Measurements from ENCODE around the gene GOT1.

GOT1 gene

DNA sequence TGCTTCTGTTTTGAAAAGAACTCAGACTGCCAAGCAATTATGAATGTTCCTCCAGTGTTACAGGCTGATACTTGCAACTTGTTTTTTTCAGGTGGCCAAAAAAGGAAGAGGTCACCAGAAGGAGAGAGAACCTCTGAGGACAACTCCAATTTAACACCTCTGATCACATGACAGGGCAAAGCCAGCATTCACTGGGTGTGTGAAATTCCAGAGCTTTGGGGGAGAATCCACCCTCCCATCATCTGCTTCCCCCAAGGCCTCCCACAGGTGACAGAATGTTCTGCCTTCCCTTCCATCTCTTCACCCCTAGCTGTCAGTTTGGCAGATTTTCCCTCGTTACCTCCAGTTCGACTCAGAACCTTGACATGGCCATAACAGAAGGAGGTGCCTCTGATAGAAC lies 39.1 kb downstream of the GOT1 start:
- no peak for DNase-seq (ENCODE audit: low read depth)
- no peak overlapping the region for H3K4me3 ChIP-seq (ENCODE audit: low read depth, low read length)
- TF ChIP-seq CTCF (IDR thresholded peaks at IDR 0.05; ENCODE audit: low read depth, low read length) (no peak), POLR2A (IDR thresholded peaks at IDR 0.05; ENCODE audit: extremely low read depth, insufficient read length) (no peak)

- H3K4me3 ChIP-seq (ENCODE audit: low read depth, low read length), result no peak overlapping the region
- DNase-seq (ENCODE audit: low read depth), result no peak
- no peak for TF ChIP-seq MAX (IDR thresholded peaks at IDR 0.05; ENCODE audit: low read depth, low read length)
- TF ChIP-seq MYC (IDR thresholded peaks at IDR 0.05; ENCODE audit: low read depth, low read length), result no peak
- TF ChIP-seq CTCF (IDR thresholded peaks at IDR 0.05; ENCODE audit: low read depth, low read length), result no peak
- no peak for TF ChIP-seq POLR2A (IDR thresholded peaks at IDR 0.05; ENCODE audit: extremely low read depth, insufficient read length)
These were observed 40.5 kb downstream of the GOT1 start for GRCh38 chr10:99389729-99390480.

DNA sequence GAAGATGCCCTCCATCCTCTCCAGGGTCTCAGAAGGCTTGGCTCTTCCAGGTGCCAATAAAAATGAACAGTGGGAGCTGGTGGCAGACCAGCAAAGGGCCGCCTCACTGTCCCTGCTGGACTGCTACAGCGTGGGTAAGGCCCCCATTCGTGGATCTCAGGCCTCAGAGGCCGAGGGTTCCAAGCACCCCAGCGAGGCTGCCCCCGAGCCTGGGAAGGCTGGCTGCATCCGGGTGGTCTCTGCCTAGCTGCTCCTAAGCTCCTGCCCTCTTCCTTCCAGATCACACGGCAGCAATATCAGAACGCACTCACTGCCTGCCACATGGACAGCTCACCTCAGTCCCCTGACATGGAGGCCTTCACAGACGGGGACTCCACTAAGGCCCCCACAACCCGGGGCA lies 42.9 kb downstream of the GOT1 start:
- no peak for DNase-seq (ENCODE audit: low read depth)
- H3K4me3 ChIP-seq (ENCODE audit: low read depth, low read length), result no peak overlapping the region
- TF ChIP-seq MYC (IDR thresholded peaks at IDR 0.05; ENCODE audit: low read depth, low read length) (no peak), MAX (IDR thresholded peaks at IDR 0.05; ENCODE audit: low read depth, low read length) (no peak), CTCF (IDR thresholded peaks at IDR 0.05; ENCODE audit: low read depth, low read length) (no peak), POLR2A (IDR thresholded peaks at IDR 0.05; ENCODE audit: extremely low read depth, insufficient read length) (no peak)

GRCh38 chr10:99387071-99387470 lies 43.4 kb downstream of the GOT1 start:
- no peak overlapping the region for H3K4me3 ChIP-seq (ENCODE audit: low read depth, low read length)
- no peak for TF ChIP-seq CTCF (IDR thresholded peaks at IDR 0.05; ENCODE audit: low read depth, low read length)
- TF ChIP-seq MAX (IDR thresholded peaks at IDR 0.05; ENCODE audit: low read depth, low read length), result no peak
- no peak for TF ChIP-seq MYC (IDR thresholded peaks at IDR 0.05; ENCODE audit: low read depth, low read length)
- TF ChIP-seq POLR2A (IDR thresholded peaks at IDR 0.05; ENCODE audit: extremely low read depth, insufficient read length), result no peak
- DNase-seq (ENCODE audit: low read depth), result no peak

DNA sequence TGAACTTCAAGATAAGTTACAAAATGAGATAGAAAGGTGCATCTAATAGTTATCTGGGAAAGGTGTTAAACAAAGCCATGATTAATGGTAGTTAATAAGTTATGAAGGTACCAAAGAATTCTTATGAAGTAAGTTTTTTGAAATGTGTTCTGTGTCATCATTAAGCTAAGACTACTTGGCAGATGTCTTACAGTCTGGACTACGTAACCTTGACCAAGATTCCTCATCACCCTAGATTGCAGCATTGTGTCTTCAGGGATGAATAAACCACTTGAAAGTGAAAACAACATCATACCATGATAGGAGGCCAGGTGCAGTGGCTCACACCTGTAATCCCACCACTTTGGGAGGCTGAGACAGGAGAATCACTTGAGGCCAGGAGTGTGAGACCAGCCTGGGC lies 48.2 kb downstream of the GOT1 start:
- DNase-seq (ENCODE audit: low read depth), result no peak
- H3K4me3 ChIP-seq (ENCODE audit: low read depth, low read length), result no peak overlapping the region
- no peak for TF ChIP-seq CTCF (IDR thresholded peaks at IDR 0.05; ENCODE audit: low read depth, low read length)
- no peak for TF ChIP-seq MYC (IDR thresholded peaks at IDR 0.05; ENCODE audit: low read depth, low read length)
- TF ChIP-seq POLR2A (IDR thresholded peaks at IDR 0.05; ENCODE audit: extremely low read depth, insufficient read length), result no peak
- no peak for TF ChIP-seq MAX (IDR thresholded peaks at IDR 0.05; ENCODE audit: low read depth, low read length)

DNA sequence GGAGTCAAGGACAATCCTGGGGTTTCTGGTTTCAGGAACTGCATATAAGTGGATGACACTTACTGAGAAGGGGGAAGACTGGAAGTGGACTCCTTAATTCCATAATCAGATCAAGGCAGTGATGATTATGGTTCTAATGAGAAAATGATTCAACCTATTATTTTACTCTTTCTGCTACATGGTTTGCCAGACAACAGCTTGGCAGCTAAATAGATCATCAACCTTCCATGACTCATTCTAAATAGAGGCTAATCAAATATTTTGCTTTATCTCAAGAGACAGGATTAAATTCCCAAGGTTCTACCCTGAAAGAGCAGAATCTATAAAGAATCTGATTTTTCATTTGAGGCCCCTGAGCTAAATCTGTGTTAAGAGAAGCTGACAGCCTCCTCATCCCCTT lies 55.0 kb downstream of the GOT1 start:
- TF ChIP-seq POLR2A (IDR thresholded peaks at IDR 0.05; ENCODE audit: extremely low read depth, insufficient read length) (no peak), MAX (IDR thresholded peaks at IDR 0.05; ENCODE audit: low read depth, low read length) (no peak), MYC (IDR thresholded peaks at IDR 0.05; ENCODE audit: low read depth, low read length) (no peak), CTCF (IDR thresholded peaks at IDR 0.05; ENCODE audit: low read depth, low read length) (no peak)
- H3K4me3 ChIP-seq (ENCODE audit: low read depth, low read length), result no peak overlapping the region
- DNase-seq (ENCODE audit: low read depth), result no peak
